GM21619 (cell line): ENCODE data around the gene TIGD2.

Experiments
- ATAC-seq: cut with Tn5 transposase; IDR thresholded peaks from one replicate; pipeline ENCODE4 v1.9.1; 2021; ENCODE audit not compliant: unreplicated experiment

Gene TIGD2

GRCh38 chr4:89110986-89111832 lies at the start of gene TIGD2:
Gene TIGD2 (plus strand): TSS chr4:89111533. CDS start chr4:89112975, 1,442 bp downstream.
- peak; percentile 86 for ATAC-seq

- ATAC-seq = no peak
Observed at GRCh38 chr4:89064848-89065247, 46.5 kb upstream of the TIGD2 start.

GRCh38 chr4:89067417-89067816 lies 43.9 kb upstream of the TIGD2 start:
- no peak for ATAC-seq

- ATAC-seq = peak; percentile 79
Observed at GRCh38 chr4:89069481-89069880, 41.9 kb upstream of the TIGD2 start.

- ATAC-seq = peak; percentile 45
Observed at GRCh38 chr4:89070041-89070440, 41.3 kb upstream of the TIGD2 start.

- no peak for ATAC-seq
Observed at GRCh38 chr4:89071311-89071710, 40.0 kb upstream of the TIGD2 start.

- no peak for ATAC-seq
Observed at GRCh38 chr4:89072921-89073320, 38.4 kb upstream of the TIGD2 start.

GRCh38 chr4:89077761-89078160 lies 33.6 kb upstream of the TIGD2 start:
- no peak for ATAC-seq

GRCh38 chr4:89078300-89078699 lies 33.0 kb upstream of the TIGD2 start:
- no peak for ATAC-seq

GRCh38 chr4:89099034-89099433 lies 12.3 kb upstream of the TIGD2 start:
- ATAC-seq = no peak

- no peak for ATAC-seq
Observed at GRCh38 chr4:89099471-89099870, 11.9 kb upstream of the TIGD2 start.

GRCh38 chr4:89100853-89101252 lies 10.5 kb upstream of the TIGD2 start:
- ATAC-seq = peak; percentile 10

GRCh38 chr4:89101256-89102161 lies 9.8 kb upstream of the TIGD2 start:
- ATAC-seq = peak; percentile 91

GRCh38 chr4:89105726-89106125 lies 5.6 kb upstream of the TIGD2 start:
- ATAC-seq = no peak

GRCh38 chr4:89108091-89108490 lies 3.2 kb upstream of the TIGD2 start:
- ATAC-seq = no peak

- no peak for ATAC-seq
Observed at GRCh38 chr4:89109841-89110540, 1.3 kb upstream of the TIGD2 start.

GRCh38 chr4:89110541-89110985 lies 770 bp upstream of the TIGD2 start:
- no peak for ATAC-seq

GRCh38 chr4:89111833-89112563 lies 665 bp downstream of the TIGD2 start:
- ATAC-seq = no peak

- ATAC-seq = no peak
Observed at GRCh38 chr4:89113415-89113814, 2.1 kb downstream of the TIGD2 start.

GRCh38 chr4:89114100-89114499 lies 2.8 kb downstream of the TIGD2 start:
- no peak for ATAC-seq
